Muscle layer of colon (tissue), 2 donors: Measurements from ENCODE around the gene USP24.

Experiments used
- H3K27ac ChIP-seq: one replicate; pipeline ENCODE4 v1.7.0; 2013; ENCODE audit warnings: low read depth, mild to moderate bottlenecking, low read length, moderate library complexity
- H3K27me3 ChIP-seq, 2 donors: one replicate each; pipeline ENCODE4 v1.7.0; 2013; ENCODE audit warnings: low read length in 2 of 2, mild to moderate bottlenecking in 2 of 2; ENCODE audit not compliant: insufficient read depth in 2 of 2, control insufficient read depth in 1 of 2
- H3K36me3 ChIP-seq: one replicate; pipeline ENCODE4 v1.7.0; 2013; ENCODE audit warnings: mild to moderate bottlenecking, low read length; ENCODE audit not compliant: insufficient read depth
- H3K4me1 ChIP-seq: one replicate; pipeline ENCODE4 v1.7.0; 2013; ENCODE audit warnings: mild to moderate bottlenecking, low read length; ENCODE audit not compliant: insufficient read depth
- H3K4me3 ChIP-seq, 2 donors: one replicate each; pipeline ENCODE4 v1.7.0; 2013; ENCODE audit warnings: low read length in 2 of 2, low read depth in 1 of 2, mild to moderate bottlenecking in 1 of 2, moderate library complexity in 1 of 2
- H3K9ac ChIP-seq: one replicate; pipeline ENCODE4 v1.7.0; 2013; ENCODE audit warnings: low read length
- H3K9me3 ChIP-seq: one replicate; pipeline ENCODE4 v1.7.0; 2013; ENCODE audit warnings: mild to moderate bottlenecking, low read length
- donor health status: abdominal sarcoma.
- donor health status: Adenocarcinoma of cecum.

Gene USP24

GRCh38 chr1:55048453-55049270 lies 166.5 kb downstream of the USP24 start:
- Histone ChIP-seq H3K9ac (no peak overlapping the region), H3K27ac (no peak overlapping the region), H3K4me3 (no peak overlapping the region), H3K27me3 (no peaks in the 10 kb centered on the region), H3K9me3 (no peaks in the 10 kb centered on the region), H3K36me3 (no peaks in the 10 kb centered on the region), H3K4me1 (no peaks in the 10 kb centered on the region)

GRCh38 chr1:55047611-55048010 lies 167.6 kb downstream of the USP24 start:
- H3K36me3 ChIP-seq = no peaks in the 10 kb centered on the region
- no peaks in the 10 kb centered on the region for H3K27me3 ChIP-seq
- no peak overlapping the region for H3K9ac ChIP-seq
- H3K4me1 ChIP-seq = no peaks in the 10 kb centered on the region
- H3K9me3 ChIP-seq = no peaks in the 10 kb centered on the region
- no peak overlapping the region for H3K27ac ChIP-seq
- H3K4me3 ChIP-seq = no peak overlapping the region

GRCh38 chr1:55046871-55047270 lies 168.3 kb downstream of the USP24 start:
- Histone ChIP-seq H3K27me3 (no peaks in the 10 kb centered on the region), H3K4me3 (no peak overlapping the region), H3K4me1 (no peaks in the 10 kb centered on the region), H3K27ac (no peak overlapping the region), H3K9ac (no peak overlapping the region), H3K36me3 (no peaks in the 10 kb centered on the region), H3K9me3 (no peaks in the 10 kb centered on the region)

- no peak overlapping the region for H3K4me3 ChIP-seq
- no peak overlapping the region for H3K27ac ChIP-seq
- peaks cover 0 to 5% of the 10 kb centered on the region in 2 donors for H3K27me3 ChIP-seq
- no peak overlapping the region for H3K9ac ChIP-seq
- H3K36me3 ChIP-seq = no peaks in the 10 kb centered on the region
- no peaks in the 10 kb centered on the region for H3K9me3 ChIP-seq
- H3K4me1 ChIP-seq = no peaks in the 10 kb centered on the region
Measured at GRCh38 chr1:55045430-55045829, 169.7 kb downstream of the USP24 start.

- peaks cover 0 to 11% of the 10 kb centered on the region in 2 donors for H3K27me3 ChIP-seq
- H3K9me3 ChIP-seq = no peaks in the 10 kb centered on the region
- H3K4me1 ChIP-seq = no peaks in the 10 kb centered on the region
- no peak overlapping the region for H3K27ac ChIP-seq
- H3K9ac ChIP-seq = no peak overlapping the region
- no peaks in the 10 kb centered on the region for H3K36me3 ChIP-seq
- H3K4me3 ChIP-seq = no peak overlapping the region
Measured at GRCh38 chr1:55044617-55045397, 170.4 kb downstream of the USP24 start.

- Histone ChIP-seq H3K9ac (no peak overlapping the region), H3K9me3 (no peaks in the 10 kb centered on the region), H3K36me3 (no peaks in the 10 kb centered on the region), H3K27ac (no peak overlapping the region), H3K4me1 (no peaks in the 10 kb centered on the region), H3K4me3 (no peak overlapping the region), H3K27me3 (peaks cover 0 to 21% of the 10 kb centered on the region in 2 donors)
Measured at GRCh38 chr1:55043726-55044125, 171.4 kb downstream of the USP24 start.

- Histone ChIP-seq H3K4me1 (no peaks in the 10 kb centered on the region), H3K9ac (no peak overlapping the region), H3K27me3 (peaks cover 0 to 29% of the 10 kb centered on the region in 2 donors), H3K9me3 (no peaks in the 10 kb centered on the region), H3K36me3 (no peaks in the 10 kb centered on the region), H3K4me3 (no peak overlapping the region), H3K27ac (no peak overlapping the region)
Measured at GRCh38 chr1:55043011-55043410, 172.2 kb downstream of the USP24 start.

- Histone ChIP-seq H3K9me3 (no peaks in the 10 kb centered on the region), H3K9ac (no peak overlapping the region), H3K4me3 (no peak overlapping the region), H3K36me3 (no peaks in the 10 kb centered on the region), H3K27ac (no peak overlapping the region), H3K27me3 (peaks cover 8 to 31% of the 10 kb centered on the region in 2 donors), H3K4me1 (no peaks in the 10 kb centered on the region)
Measured at GRCh38 chr1:55041613-55042012, 173.6 kb downstream of the USP24 start.

GRCh38 chr1:55040933-55041494 lies 174.2 kb downstream of the USP24 start:
- Histone ChIP-seq H3K4me3 (no peak overlapping the region), H3K9me3 (no peaks in the 10 kb centered on the region), H3K4me1 (no peaks in the 10 kb centered on the region), H3K27me3 (peaks cover 8 to 31% of the 10 kb centered on the region in 2 donors), H3K27ac (no peak overlapping the region), H3K36me3 (no peaks in the 10 kb centered on the region), H3K9ac (no peak overlapping the region)

- no peak overlapping the region for H3K9ac ChIP-seq
- H3K4me3 ChIP-seq = no peak overlapping the region
- H3K27ac ChIP-seq = no peak overlapping the region
- no peaks in the 10 kb centered on the region for H3K36me3 ChIP-seq
- H3K27me3 ChIP-seq = peaks cover 8 to 31% of the 10 kb centered on the region in 2 donors
- no peaks in the 10 kb centered on the region for H3K9me3 ChIP-seq
- peaks cover under 1% of the 10 kb centered on the region for H3K4me1 ChIP-seq
Measured at GRCh38 chr1:55040083-55040932, 174.9 kb downstream of the USP24 start.
